ENCODE results near the gene VSTM4.

GRCh38 chr10:49091450-49092210 is 23.7 kb downstream of the VSTM4 start:
- TF ChIP-seq CTCF (IDR thresholded peaks at IDR 0.05) (no peak), POLR2A (IDR thresholded peaks at IDR 0.05) (no peak), EP300 (IDR thresholded peaks at IDR 0.05) (no peak), POLR2AphosphoS5 (IDR thresholded peaks at IDR 0.05) (no peak)

All from suprapubic skin (tissue), 4 donors.